HepG2 (cell line): ENCODE results near the gene CLIP2. TPM values are rescaled to one million over a fixed set of nuclear protein-coding genes. Genes with fewer than 3 reads are reported as not detected.

Experiments
- ARHGAP35 ChIP-seq: sonication (generic); formaldehyde crosslinking; IDR thresholded peaks from 2 replicates; pipeline ENCODE4 v1.9.0; 2022; ENCODE audit warnings: mild to moderate bottlenecking, inconsistent platforms, moderate library complexity, missing genetic modification reagents, borderline replicate concordance
- CEBPG ChIP-seq: IDR thresholded peaks from 2 replicates; pipeline ENCODE4 v1.6.1; 2016
- ETV6 ChIP-seq: sonication (generic); formaldehyde crosslinking; conservative IDR thresholded peaks from 2 replicates; pipeline ENCODE4 v1.4.0; 2020; ENCODE audit warnings: missing genetic modification reagents
- FOSL2 ChIP-seq: sonication (generic); formaldehyde crosslinking; IDR thresholded peaks from 2 replicates; pipeline ENCODE4 v1.4.0; 2020; ENCODE audit warnings: missing genetic modification reagents
- GABPA ChIP-seq, 2 experiments: IDR thresholded peaks; 2 replicates each; pipeline ENCODE4 v1.6.1; 2011 to 2016; ENCODE audit warnings: low read depth in 2 of 2, low read length in 1 of 2, missing biosample characterization in 1 of 2, missing genetic modification characterization in 1 of 2
- GTF3A ChIP-seq: sonication (generic); formaldehyde crosslinking; conservative IDR thresholded peaks from 2 replicates; pipeline ENCODE4 v1.4.0; 2020; ENCODE audit warnings: mild to moderate bottlenecking, missing genetic modification reagents
- HINFP ChIP-seq: sonication (generic); formaldehyde crosslinking; IDR thresholded peaks from 2 replicates; pipeline ENCODE4 v1.4.0; 2020; ENCODE audit warnings: low read depth, mild to moderate bottlenecking, missing genetic modification reagents
- HNF4G ChIP-seq, 2 experiments: sonication (generic) in 1 of 2; formaldehyde crosslinking in 1 of 2; IDR thresholded peaks; 2 replicates each; pipeline versions ENCODE4 v1.4.0 to v1.6.1; 2011 to 2020; ENCODE audit warnings: borderline replicate concordance in 2 of 2, low read depth in 2 of 2, mild to moderate bottlenecking in 2 of 2, low read length in 1 of 2, missing genetic modification reagents in 1 of 2, moderate library complexity in 1 of 2
- KDM3A ChIP-seq: IDR thresholded peaks from 2 replicates; pipeline ENCODE4 v1.6.1; 2018; ENCODE audit warnings: low read depth, missing compliant biosample characterization
- KMT2B ChIP-seq: IDR thresholded peaks from 2 replicates; pipeline ENCODE4 v1.6.1; 2016; ENCODE audit warnings: missing genetic modification reagents, missing compliant biosample characterization
- MED13 ChIP-seq: sonication (generic); formaldehyde crosslinking; IDR thresholded peaks from 2 replicates; pipeline ENCODE4 v1.5.0; 2020; ENCODE audit warnings: missing genetic modification reagents
- NRL ChIP-seq: sonication (generic); formaldehyde crosslinking; IDR thresholded peaks from 2 replicates; pipeline ENCODE4 v1.5.0; 2020; ENCODE audit warnings: missing genetic modification reagents, mild to moderate bottlenecking, moderate library complexity, borderline replicate concordance
- SAP130 ChIP-seq: IDR thresholded peaks from 2 replicates; pipeline ENCODE4 v1.6.1; 2016; ENCODE audit warnings: low read depth
- SMC3 ChIP-seq: IDR thresholded peaks from 2 replicates; pipeline ENCODE4 v1.6.1; 2011; ENCODE audit warnings: low read length, improper control_type of control experiment
- SP140L ChIP-seq: sonication (generic); formaldehyde crosslinking; IDR thresholded peaks from 2 replicates; pipeline ENCODE4 v1.4.0; 2020; ENCODE audit warnings: missing genetic modification reagents, borderline replicate concordance
- TARDBP ChIP-seq: sonication (generic); formaldehyde crosslinking; IDR thresholded peaks from 2 replicates; pipeline ENCODE4 v1.8.0; 2022; ENCODE audit warnings: mild to moderate bottlenecking, missing genetic modification reagents
- TOPORS ChIP-seq: sonication (generic); formaldehyde crosslinking; IDR thresholded peaks from 2 replicates; pipeline ENCODE4 v1.8.0; 2023; ENCODE audit warnings: mild to moderate bottlenecking, missing genetic modification reagents
- ZNF224 ChIP-seq: sonication (generic); formaldehyde crosslinking; IDR thresholded peaks from 2 replicates; pipeline ENCODE4 v1.5.0; 2020; ENCODE audit warnings: mild to moderate bottlenecking, missing genetic modification reagents
- ZNF333 ChIP-seq: sonication (generic); formaldehyde crosslinking; IDR thresholded peaks from 2 replicates; pipeline ENCODE4 v1.4.0; 2020; ENCODE audit warnings: mild to moderate bottlenecking, missing genetic modification reagents, borderline replicate concordance
- ZNF546 ChIP-seq: sonication (generic); formaldehyde crosslinking; conservative IDR thresholded peaks from 2 replicates; pipeline ENCODE4 v1.8.1; 2023; ENCODE audit warnings: mild to moderate bottlenecking, missing genetic modification reagents
- ZNF674 ChIP-seq: sonication (generic); formaldehyde crosslinking; IDR thresholded peaks from 2 replicates; pipeline ENCODE4 v1.5.0; 2020; ENCODE audit warnings: low read depth, mild to moderate bottlenecking, missing genetic modification reagents
- ZNF878 ChIP-seq: sonication (generic); formaldehyde crosslinking; IDR thresholded peaks from 2 replicates; pipeline ENCODE4 v1.8.1; 2023; ENCODE audit warnings: mild to moderate bottlenecking, missing genetic modification reagents, moderate library complexity
- ZNF883 ChIP-seq: sonication (generic); formaldehyde crosslinking; IDR thresholded peaks from 2 replicates; pipeline ENCODE4 v1.5.1; 2020; ENCODE audit warnings: mild to moderate bottlenecking, missing genetic modification reagents; ENCODE audit errors: not compliant biosample characterization
- polyA plus RNA-seq, 8 experiments: library from polyadenylated mRNA; depleted of rRNA in 3 of 8; stranded (reverse) in 7 of 8; unstranded in 1 of 8; fragments of >200 nt; fragmentation: Illumina TruSeq in 4 of 8; extraction: Trizol in 4 of 8; gene quantifications; 2 replicates each; pipeline versions ENCODE4 v1.2.1 to v1.2.3, GENCODE V29; 2011 to 2016; ENCODE audit warnings: low read depth in 4 of 8, missing spikeins in 1 of 8, mixed read lengths in 1 of 8; ENCODE audit not compliant: insufficient read depth in 1 of 8
- total RNA-seq, 5 experiments: library from RNA; depleted of rRNA; stranded (reverse); fragments of >200 nt; fragmentation: Illumina TruSeq; extraction: Trizol; gene quantifications; 2 replicates each; pipeline ENCODE4 v1.2.3, GENCODE V29; 2016; ENCODE audit warnings: low read depth in 1 of 5
- TF ChIP-seq, protein P1 (sequence below): sonication (generic); formaldehyde crosslinking; IDR thresholded peaks from 2 replicates; pipeline ENCODE4 v1.4.0; 2020; ENCODE audit warnings: missing genetic modification reagents
- TF ChIP-seq, protein P2 (sequence below): IDR thresholded peaks from 2 replicates; pipeline ENCODE4 v1.6.1; 2016; ENCODE audit warnings: mild to moderate bottlenecking, missing biosample characterization, missing genetic modification reagents
- TF ChIP-seq, protein P3 (sequence below): sonication (generic); formaldehyde crosslinking; IDR thresholded peaks from 2 replicates; pipeline ENCODE4 v1.5.1; 2020; ENCODE audit warnings: missing genetic modification reagents, mild to moderate bottlenecking, borderline replicate concordance

Gene CLIP2
- total and polyA plus RNA-seq, 2 of the 13 experiments (the other 11 are each of a cell fraction or from before 2014, with no cell fraction given): 6.5 to 17.4 TPM

GRCh38 chr7:74417419-74417971, 128.3 kb downstream of the CLIP2 start (continued):
- TF ChIP-seq SP140L (CRISPR knock-in tag) (no peak), KDM3A (peak; percentile 74; the same call in 1 of the 2 replicates), CEBPG (CRISPR knock-in tag) (0 out of 2 replicates have a peak, but pooled peaks have one; percentile 10), HINFP (CRISPR knock-in tag) (no peak), MED13 (no peak), ZNF333 (no peak), TOPORS (CRISPR knock-in tag) (0 out of 2 replicates have a peak, but pooled peaks have one; percentile 34), ZNF878 (CRISPR knock-in tag) (no peak), GABPA (IDR thresholded peaks at IDR 0.05; ENCODE audit: low read depth, low read length) (no peak), GABPA (CRISPR knock-in tag; IDR thresholded peaks at IDR 0.05; ENCODE audit: low read depth) (no peak), KMT2B (CRISPR knock-in tag) (no peak; the same call in 1 of the 2 replicates), NRL (CRISPR knock-in tag) (0 out of 2 replicates have a peak, but pooled peaks have one; percentile 50), SMC3 (peak; percentile 82), ETV6 (CRISPR knock-in tag) (no peak), GTF3A (CRISPR knock-in tag) (no peak), ZNF883 (CRISPR knock-in tag) (peak; percentile 36), ARHGAP35 (CRISPR knock-in tag) (no peak), ZNF546 (no peak), ZNF224 (CRISPR knock-in tag) (no peak), ZNF674 (CRISPR knock-in tag) (no peak), FOSL2 (CRISPR knock-in tag) (no peak), SAP130 (peak; percentile 22; the same call in 1 of the 2 replicates), TARDBP (CRISPR knock-in tag) (0 out of 2 replicates have a peak, but pooled peaks have one; percentile 52), HNF4G (IDR thresholded peaks at IDR 0.05; ENCODE audit: borderline replicate concordance, low read depth, low read length) (no peak), HNF4G (CRISPR knock-in tag; IDR thresholded peaks at IDR 0.05; ENCODE audit: borderline replicate concordance, low read depth) (no peak)
- TF ChIP-seq, protein P1, sequence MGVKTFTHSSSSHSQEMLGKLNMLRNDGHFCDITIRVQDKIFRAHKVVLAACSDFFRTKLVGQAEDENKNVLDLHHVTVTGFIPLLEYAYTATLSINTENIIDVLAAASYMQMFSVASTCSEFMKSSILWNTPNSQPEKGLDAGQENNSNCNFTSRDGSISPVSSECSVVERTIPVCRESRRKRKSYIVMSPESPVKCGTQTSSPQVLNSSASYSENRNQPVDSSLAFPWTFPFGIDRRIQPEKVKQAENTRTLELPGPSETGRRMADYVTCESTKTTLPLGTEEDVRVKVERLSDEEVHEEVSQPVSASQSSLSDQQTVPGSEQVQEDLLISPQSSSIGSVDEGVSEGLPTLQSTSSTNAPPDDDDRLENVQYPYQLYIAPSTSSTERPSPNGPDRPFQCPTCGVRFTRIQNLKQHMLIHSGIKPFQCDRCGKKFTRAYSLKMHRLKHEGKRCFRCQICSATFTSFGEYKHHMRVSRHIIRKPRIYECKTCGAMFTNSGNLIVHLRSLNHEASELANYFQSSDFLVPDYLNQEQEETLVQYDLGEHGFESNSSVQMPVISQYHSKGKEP: no peak
- TF ChIP-seq, protein P2, sequence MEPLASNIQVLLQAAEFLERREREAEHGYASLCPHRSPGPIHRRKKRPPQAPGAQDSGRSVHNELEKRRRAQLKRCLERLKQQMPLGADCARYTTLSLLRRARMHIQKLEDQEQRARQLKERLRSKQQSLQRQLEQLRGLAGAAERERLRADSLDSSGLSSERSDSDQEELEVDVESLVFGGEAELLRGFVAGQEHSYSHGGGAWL (CRISPR knock-in tag): 0 out of 2 replicates have a peak, but pooled peaks have one; percentile 28
- TF ChIP-seq, protein P3, sequence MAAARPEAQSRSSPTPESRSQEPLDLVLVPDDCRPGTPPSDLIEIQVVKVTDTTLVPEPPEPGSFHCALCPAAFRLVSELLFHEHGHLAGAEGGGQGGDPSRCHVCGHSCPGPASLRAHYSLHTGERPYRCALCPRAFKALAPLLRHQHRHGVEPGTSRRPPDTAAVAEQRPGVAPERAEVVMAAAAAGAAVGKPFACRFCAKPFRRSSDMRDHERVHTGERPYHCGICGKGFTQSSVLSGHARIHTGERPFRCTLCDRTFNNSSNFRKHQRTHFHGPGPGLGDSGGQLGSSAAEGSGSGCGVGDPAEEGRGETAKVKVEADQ (CRISPR knock-in tag): no peak
